Activated CD8-positive, alpha-beta T cell treated with anti-CD3 and anti-CD28 coated beads, Interleukin-2, amount 10 ng/mL, durations not matched to agents 7 days and 5 days (primary cell): ENCODE data around the gene AK5. TPM values are rescaled to one million over a fixed set of nuclear protein-coding genes. Genes with fewer than 3 reads are reported as not detected.

Experiments used
- ATAC-seq: fragments of 150-1000 bp; cut with Tn5 transposase; one replicate; pipeline ENCODE4 v1.10.0; 2021; ENCODE audit warnings: moderate library complexity
- CTCF ChIA-PET: fragments of 350-600 bp; sonication (Branson Sonifier 250); formaldehyde crosslinking; loops from one replicate; lab custom pipeline; 2021; ENCODE audit warnings: antibody characterized with exemption; lab: Charles Lee
- POLR2A ChIA-PET: fragments of 350-600 bp; sonication (Branson Sonifier 250); formaldehyde crosslinking; loops from one replicate; lab custom pipeline; 2021; ENCODE audit warnings: antibody characterized with exemption; lab: Charles Lee
- DNase-seq: peaks from one replicate; pipeline ENCODE4 v3.0.0-alpha.2; 2020
- H3K27ac Mint-ChIP-seq: one replicate; pipeline ENCODE4 v1.8.0; 2021; ENCODE audit warnings: mild to moderate bottlenecking, mixed read lengths
- H3K27me3 Mint-ChIP-seq: one replicate; pipeline ENCODE4 v1.8.0; 2021; ENCODE audit warnings: low read depth, mixed read lengths
- H3K36me3 Mint-ChIP-seq: one replicate; pipeline ENCODE4 v1.8.0; 2021; ENCODE audit warnings: low read depth, mixed read lengths
- H3K4me1 Mint-ChIP-seq: one replicate; pipeline ENCODE4 v1.8.0; 2021; ENCODE audit warnings: low read depth, mixed read lengths
- H3K4me3 Mint-ChIP-seq: one replicate; pipeline ENCODE4 v1.8.0; 2021; ENCODE audit warnings: mild to moderate bottlenecking, mixed read lengths
- H3K9me3 Mint-ChIP-seq: one replicate; pipeline ENCODE4 v1.8.0; 2022; ENCODE audit warnings: mixed read lengths; ENCODE audit not compliant: insufficient read depth
- total RNA-seq, 2 experiments: library from RNA; stranded (reverse); gene quantifications; one replicate each; pipeline ENCODE4 v1.2.3, GENCODE V29; 2021

The AK5 gene
- total RNA-seq, 2 experiments from 2014 or later: 0.73 to 1.2 TPM

DNA sequence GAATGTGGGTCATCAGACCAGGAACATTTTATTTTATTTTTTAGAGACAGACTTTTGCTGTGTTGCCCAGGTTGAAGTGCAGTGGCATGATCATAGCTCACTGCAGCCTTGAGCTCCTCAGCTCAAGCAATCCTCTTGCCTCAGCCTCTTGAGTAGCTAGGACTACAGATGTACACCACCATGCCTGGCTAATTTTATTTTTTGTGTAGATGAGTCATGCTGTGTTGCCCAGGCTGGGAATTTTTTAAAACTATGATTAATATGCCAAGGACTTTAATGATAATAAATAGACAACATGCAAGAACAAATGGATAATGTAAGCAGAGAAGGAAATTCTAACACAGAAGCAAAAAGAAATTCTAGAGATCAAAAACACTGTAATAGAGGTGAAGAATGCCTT is 142.4 kb downstream of the AK5 start:
- ATAC-seq (no peak), DNase-seq (no peak)
- Mint-ChIP-seq H3K9me3 (peaks cover 6% of the 10 kb centered on the region), H3K36me3 (no peaks in the 10 kb centered on the region), H3K27ac (no peak overlapping the region), H3K4me1 (peaks cover 20% of the 10 kb centered on the region), H3K4me3 (no peak overlapping the region), H3K27me3 (no peaks in the 10 kb centered on the region)
- POLR2A ChIA-PET: no interaction called here
- CTCF ChIA-PET: no interaction called here

DNA sequence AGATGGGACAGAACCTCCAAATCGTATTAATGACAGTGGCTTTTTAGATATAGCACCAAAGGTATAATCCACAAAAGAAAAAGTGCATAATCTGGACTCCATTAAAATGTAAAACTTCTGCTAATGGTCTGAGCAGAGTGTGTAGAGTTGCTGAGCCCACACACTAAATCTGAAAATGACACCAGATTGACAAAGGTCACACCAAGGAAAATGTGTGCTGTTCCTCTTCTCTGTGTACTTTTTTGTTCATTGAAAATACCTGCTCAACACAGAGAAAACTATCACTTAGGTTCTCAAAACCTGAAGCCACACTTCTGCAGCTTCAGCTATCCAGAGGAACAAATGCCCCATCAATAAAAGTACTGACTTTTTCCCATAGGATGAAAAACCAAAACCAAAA is 146.2 kb downstream of the AK5 start:
- no peak for DNase-seq
- ATAC-seq: no peak
- H3K9me3 Mint-ChIP-seq: peaks cover 6% of the 10 kb centered on the region
- H3K4me3 Mint-ChIP-seq: no peak overlapping the region
- H3K4me1 Mint-ChIP-seq: peaks cover 6% of the 10 kb centered on the region
- H3K36me3 Mint-ChIP-seq: peaks cover 2% of the 10 kb centered on the region
- H3K27me3 Mint-ChIP-seq: no peaks in the 10 kb centered on the region
- CTCF ChIA-PET: no interaction called here
- POLR2A ChIA-PET: no interaction called here
- H3K27ac Mint-ChIP-seq: no peak overlapping the region

DNA sequence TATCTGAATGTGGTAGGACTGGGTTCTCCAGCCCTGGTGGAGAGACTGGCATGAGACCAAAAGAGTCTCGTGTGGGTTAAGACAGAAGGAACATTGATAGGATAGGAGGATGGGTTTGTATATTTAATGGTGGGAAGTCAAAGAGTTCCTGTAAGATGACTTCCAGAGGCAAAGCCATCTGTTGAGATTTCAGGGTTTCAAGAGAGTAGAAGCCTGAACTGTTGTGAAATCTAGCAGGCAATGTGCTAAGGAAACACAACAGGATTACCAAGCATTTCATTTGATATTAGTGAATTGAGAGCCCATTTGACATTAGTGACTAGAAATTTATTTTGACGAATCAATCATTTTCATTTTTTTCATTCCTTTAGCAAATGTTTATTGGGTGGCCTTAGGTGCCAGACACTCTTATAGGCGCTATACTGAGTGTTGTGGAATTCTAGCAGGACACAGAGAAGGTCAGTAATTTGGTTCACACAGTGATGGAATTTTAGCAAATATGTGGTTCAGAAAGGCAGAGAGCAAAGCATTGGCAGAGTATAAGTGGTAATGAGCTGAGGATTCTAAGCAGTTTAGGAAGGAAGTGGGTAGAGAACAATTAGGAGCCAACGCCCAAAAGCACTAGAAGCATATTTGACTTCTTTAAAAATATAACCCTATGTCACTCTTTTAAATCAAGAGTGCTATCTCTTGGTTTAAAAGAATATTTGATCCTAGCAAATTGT is 149.3 kb downstream of the AK5 start:
- peaks cover 18% of the 10 kb centered on the region for H3K4me1 Mint-ChIP-seq
- no peak for DNase-seq
- H3K27me3 Mint-ChIP-seq: no peaks in the 10 kb centered on the region
- ChIA-PET CTCF (no interaction called here), POLR2A (no interaction called here)
- H3K27ac Mint-ChIP-seq: no peak overlapping the region
- peak; percentile 77 for ATAC-seq
- H3K9me3 Mint-ChIP-seq: peaks cover 5% of the 10 kb centered on the region
- H3K36me3 Mint-ChIP-seq: peaks cover 10% of the 10 kb centered on the region
- H3K4me3 Mint-ChIP-seq: no peak overlapping the region

DNA sequence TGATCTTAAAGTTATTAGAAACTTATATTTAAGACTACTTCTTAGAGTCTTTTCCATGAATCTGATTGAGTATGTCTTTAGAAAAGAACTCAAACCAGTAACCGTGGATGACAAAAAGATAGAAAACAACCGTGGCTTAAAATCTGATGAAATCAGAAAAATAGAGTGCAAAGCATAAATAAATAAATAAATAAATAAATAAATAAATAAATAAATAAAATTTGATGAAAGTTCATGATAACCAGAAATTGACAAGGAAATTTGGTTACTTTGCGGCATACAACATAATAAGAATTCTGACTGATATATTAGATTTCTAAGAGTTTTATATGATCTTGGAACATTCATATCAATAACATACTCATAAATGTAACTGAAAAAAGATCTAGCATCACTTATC is 152.1 kb downstream of the AK5 start:
- no peak overlapping the region for H3K27ac Mint-ChIP-seq
- ATAC-seq (no peak), DNase-seq (no peak)
- H3K4me1 Mint-ChIP-seq: peaks cover 29% of the 10 kb centered on the region
- ChIA-PET CTCF (no interaction called here), POLR2A (no interaction called here)
- H3K36me3 Mint-ChIP-seq: peaks cover 18% of the 10 kb centered on the region
- H3K9me3 Mint-ChIP-seq: peaks cover 8% of the 10 kb centered on the region
- H3K4me3 Mint-ChIP-seq: no peak overlapping the region
- H3K27me3 Mint-ChIP-seq: no peaks in the 10 kb centered on the region

DNA sequence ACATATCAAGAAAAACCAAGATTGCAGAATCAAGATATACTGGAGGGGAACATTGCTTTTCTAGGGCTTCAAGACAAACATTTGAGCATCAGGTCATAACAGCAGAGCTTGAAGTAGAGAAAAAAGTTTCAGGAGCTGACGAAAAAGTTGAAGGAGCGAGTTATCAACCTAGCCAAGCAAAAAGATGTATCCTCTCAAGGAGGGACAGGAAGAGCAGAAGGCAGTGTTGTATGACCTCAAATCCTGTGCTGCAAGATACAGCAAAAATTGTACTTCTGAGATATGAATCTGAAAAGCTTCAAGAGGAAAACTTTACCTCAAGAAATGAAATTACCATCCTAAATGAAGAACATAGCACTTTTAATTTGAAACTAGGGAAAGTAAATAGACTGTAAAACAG is 153.1 kb downstream of the AK5 start:
- DNase-seq: no peak
- CTCF ChIA-PET: no interaction called here
- POLR2A ChIA-PET: no interaction called here
- Mint-ChIP-seq H3K27me3 (no peaks in the 10 kb centered on the region), H3K4me1 (peaks cover 29% of the 10 kb centered on the region), H3K36me3 (peaks cover 21% of the 10 kb centered on the region), H3K4me3 (no peak overlapping the region), H3K27ac (peak overlapping the region; percentile 41), H3K9me3 (peaks cover 15% of the 10 kb centered on the region)
- ATAC-seq: no peak

DNA sequence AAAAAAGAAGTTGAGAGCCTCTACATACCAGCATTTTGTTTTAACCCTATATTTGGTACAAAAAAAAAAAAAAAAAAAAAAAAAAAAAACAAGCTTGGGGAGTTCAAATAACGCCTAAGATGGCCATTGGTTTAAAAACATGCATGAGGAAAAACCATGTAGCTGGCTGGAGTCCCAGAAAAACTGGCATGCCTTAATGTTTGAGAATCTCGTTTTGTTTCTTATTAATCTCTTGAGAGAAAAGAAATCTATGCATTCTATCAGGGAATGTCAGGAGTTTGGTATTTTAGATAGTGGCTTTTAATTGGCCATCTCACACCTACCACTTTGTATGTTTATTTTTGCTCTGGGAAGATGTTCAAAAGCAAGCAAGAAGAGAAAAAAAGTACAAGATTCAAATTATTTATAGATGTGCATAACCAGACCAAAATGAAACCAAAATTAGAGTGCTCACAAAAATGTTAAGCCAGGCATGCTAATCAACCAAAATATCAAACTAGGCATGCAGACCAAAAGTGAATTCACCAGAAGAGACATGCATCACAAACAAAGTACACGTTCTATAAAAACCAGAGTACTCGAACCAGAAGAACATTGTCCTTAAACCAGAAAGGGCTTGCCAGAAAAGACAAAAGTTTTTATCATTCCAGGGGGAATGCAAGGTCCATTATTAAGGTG is 156.6 kb downstream of the AK5 start:
- peaks cover 21% of the 10 kb centered on the region for H3K36me3 Mint-ChIP-seq

DNA sequence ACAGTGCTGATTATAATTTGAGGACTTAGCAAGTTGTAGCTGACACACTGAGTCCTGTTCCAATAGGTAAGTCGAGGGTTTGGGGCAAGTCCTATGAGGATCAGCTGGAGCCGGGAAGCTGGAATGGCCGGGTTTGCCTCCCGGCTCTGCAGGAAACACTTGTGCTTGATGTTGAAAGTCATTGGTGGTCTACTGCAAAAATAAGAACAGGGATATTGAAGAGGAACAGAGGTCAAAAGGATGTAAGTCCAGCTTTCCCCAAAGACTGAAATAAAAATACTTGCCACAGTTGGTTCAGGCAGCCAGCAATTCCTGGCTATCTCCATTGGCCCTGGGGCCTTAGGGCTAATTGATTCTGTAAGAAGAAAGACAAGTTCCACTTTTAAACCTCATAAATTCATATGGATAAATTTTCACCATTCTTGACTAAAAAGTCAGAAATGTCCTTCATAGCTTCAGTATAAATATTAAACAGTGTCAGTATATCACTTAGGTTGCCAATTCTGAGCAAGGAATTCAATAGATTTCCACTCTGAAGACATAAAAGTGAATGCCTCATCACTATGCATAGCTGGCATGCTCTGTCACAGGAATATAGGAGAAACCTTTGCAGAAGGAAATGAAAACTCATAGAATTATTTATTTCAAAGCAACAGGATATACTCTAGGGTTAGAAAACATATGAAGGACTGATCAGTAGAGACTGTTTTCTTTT is 165.2 kb downstream of the AK5 start:
- no peak overlapping the region for H3K27ac Mint-ChIP-seq
- DNase-seq: no peak
- H3K4me1 Mint-ChIP-seq: no peaks in the 10 kb centered on the region
- H3K9me3 Mint-ChIP-seq: no peaks in the 10 kb centered on the region
- H3K4me3 Mint-ChIP-seq: no peak overlapping the region
- H3K36me3 Mint-ChIP-seq: no peaks in the 10 kb centered on the region
- ATAC-seq: no peak
- CTCF ChIA-PET: no interaction called here
- POLR2A ChIA-PET: no interaction called here
- H3K27me3 Mint-ChIP-seq: no peaks in the 10 kb centered on the region

More for the DNA sequence above, 156.6 kb downstream of the AK5 start:
- no peak for DNase-seq
- Mint-ChIP-seq H3K27ac (no peak overlapping the region), H3K4me3 (peak overlapping the region; percentile 10), H3K27me3 (no peaks in the 10 kb centered on the region), H3K4me1 (peaks cover 24% of the 10 kb centered on the region), H3K9me3 (peaks cover 15% of the 10 kb centered on the region)
- no peak for ATAC-seq
- ChIA-PET POLR2A (no interaction called here), CTCF (interaction anchor here (1.2 kb wide), 2 partner anchors 11 to 74 kb away, joined by 3 read pairs; no protein-coding TSS in a partner anchor)

DNA sequence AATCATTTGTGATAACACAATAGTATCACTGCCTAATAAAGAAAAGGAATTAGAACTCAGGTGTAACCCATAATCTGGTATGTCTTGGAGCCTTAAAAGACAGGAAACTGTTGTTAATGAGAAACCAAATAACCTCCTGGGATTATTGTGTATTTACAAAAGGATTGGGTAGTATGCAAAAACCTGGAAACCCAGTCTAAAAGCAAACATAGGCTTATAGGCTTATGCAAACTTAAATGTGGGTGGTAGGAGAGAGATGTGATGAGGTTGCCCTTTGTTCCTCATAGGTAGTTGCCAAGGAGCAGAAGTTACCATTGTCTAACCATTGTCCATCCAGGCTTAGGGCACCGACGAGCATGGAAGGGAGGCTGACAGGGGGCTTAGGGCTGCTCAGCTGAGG is 165.8 kb downstream of the AK5 start:
- CTCF ChIA-PET: no interaction called here
- Mint-ChIP-seq H3K27me3 (no peaks in the 10 kb centered on the region), H3K4me1 (no peaks in the 10 kb centered on the region), H3K9me3 (no peaks in the 10 kb centered on the region), H3K4me3 (no peak overlapping the region), H3K36me3 (no peaks in the 10 kb centered on the region), H3K27ac (no peak overlapping the region)
- ATAC-seq: no peak
- DNase-seq: no peak
- POLR2A ChIA-PET: no interaction called here

DNA sequence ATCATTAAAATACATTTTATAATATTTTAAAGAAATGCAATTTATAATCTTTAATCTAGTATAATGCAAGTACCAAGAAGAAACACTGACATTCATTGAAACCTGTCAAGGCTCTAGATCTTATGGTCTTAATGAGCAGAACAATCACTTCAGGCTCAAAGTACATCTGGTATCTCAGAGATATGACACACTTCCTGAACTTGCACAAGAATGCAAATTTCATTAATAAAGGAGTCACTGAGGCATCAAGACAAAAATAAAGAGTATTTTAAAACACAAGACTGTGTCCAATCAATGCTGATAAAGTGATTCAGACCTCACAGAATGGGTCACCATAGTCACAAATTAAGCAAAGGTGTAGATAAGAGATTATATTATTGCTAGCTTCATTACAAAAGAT is 178.1 kb downstream of the AK5 start:
- Mint-ChIP-seq H3K4me1 (no peaks in the 10 kb centered on the region), H3K36me3 (no peaks in the 10 kb centered on the region), H3K4me3 (no peak overlapping the region), H3K27me3 (no peaks in the 10 kb centered on the region), H3K27ac (no peak overlapping the region), H3K9me3 (no peaks in the 10 kb centered on the region)
- CTCF ChIA-PET: no interaction called here
- POLR2A ChIA-PET: no interaction called here
- DNase-seq: no peak
- ATAC-seq: no peak

DNA sequence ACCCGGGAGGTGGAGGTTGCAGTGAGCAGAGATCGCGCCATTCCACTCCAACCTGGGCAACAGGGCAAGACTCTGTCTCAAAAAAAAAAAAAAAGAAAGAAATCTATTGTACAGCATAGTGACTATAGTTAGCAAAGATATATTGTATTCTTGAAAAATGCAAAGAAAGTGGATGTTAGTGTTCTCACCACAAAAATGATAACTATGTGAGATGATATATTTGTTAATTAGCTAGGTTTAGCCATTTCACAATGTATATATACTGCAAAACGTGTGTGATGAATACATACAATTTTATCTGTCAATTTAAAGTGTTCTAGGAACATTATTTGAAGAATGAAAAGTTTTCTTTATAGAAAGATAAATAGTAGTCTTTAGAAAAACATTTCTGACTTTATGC is 179.9 kb downstream of the AK5 start:
- no peaks in the 10 kb centered on the region for H3K9me3 Mint-ChIP-seq
- CTCF ChIA-PET: no interaction called here
- ATAC-seq (no peak), DNase-seq (no peak)
- H3K4me3 Mint-ChIP-seq: no peak overlapping the region
- H3K27ac Mint-ChIP-seq: no peak overlapping the region
- no peaks in the 10 kb centered on the region for H3K36me3 Mint-ChIP-seq
- H3K27me3 Mint-ChIP-seq: no peaks in the 10 kb centered on the region
- no peaks in the 10 kb centered on the region for H3K4me1 Mint-ChIP-seq
- POLR2A ChIA-PET: no interaction called here

DNA sequence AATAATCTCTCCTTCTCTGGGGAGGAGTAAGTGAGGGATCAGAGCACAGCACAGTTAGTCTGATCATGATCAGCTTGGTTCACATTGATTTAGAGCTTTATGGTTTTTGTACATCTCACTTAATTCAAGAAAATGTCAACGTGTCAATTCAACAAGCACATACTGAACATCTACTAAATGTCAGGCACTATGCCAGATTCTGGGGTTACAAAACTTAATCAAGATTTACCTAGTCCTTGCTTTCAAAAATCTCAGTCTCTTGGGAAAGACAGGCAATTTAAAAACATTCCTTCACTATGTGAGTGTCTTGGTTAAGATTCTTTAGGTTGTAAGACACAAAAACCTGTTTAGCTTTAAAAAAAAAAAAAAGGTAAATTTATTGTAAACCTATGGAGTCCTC is 181.4 kb downstream of the AK5 start:
- no peak overlapping the region for H3K27ac Mint-ChIP-seq
- no peak for ATAC-seq
- no peaks in the 10 kb centered on the region for H3K27me3 Mint-ChIP-seq
- ChIA-PET POLR2A (no interaction called here), CTCF (no interaction called here)
- H3K36me3 Mint-ChIP-seq: no peaks in the 10 kb centered on the region
- no peak overlapping the region for H3K4me3 Mint-ChIP-seq
- DNase-seq: no peak
- H3K4me1 Mint-ChIP-seq: no peaks in the 10 kb centered on the region
- no peaks in the 10 kb centered on the region for H3K9me3 Mint-ChIP-seq

DNA sequence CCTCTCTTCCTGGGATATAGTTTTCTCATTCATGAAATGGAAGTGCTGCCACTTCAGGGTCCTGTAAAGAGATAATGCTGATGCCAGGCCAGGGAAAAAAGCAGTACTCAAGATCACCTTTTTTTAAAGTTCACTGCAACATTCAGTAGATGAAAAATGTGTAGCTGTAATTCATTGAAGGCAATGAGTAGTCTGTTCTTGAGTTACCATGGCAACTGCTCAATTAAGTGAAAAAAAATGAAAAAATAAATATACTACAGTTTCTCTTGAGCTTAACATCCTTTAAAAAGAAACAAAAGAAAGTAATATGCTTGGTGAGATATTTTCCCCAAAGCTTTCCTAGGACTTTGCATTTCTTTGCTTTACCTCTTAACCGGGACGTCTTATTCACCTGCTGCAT is 183.3 kb downstream of the AK5 start:
- Mint-ChIP-seq H3K27ac (no peak overlapping the region), H3K4me1 (no peaks in the 10 kb centered on the region), H3K36me3 (no peaks in the 10 kb centered on the region), H3K27me3 (no peaks in the 10 kb centered on the region), H3K9me3 (no peaks in the 10 kb centered on the region), H3K4me3 (no peak overlapping the region)
- POLR2A ChIA-PET: no interaction called here
- CTCF ChIA-PET: interaction anchor here (1.3 kb wide), 1 partner anchor 13 kb away, joined by 4 read pairs; no protein-coding TSS in a partner anchor
- ATAC-seq: no peak
- no peak for DNase-seq
